Effector CD8-positive, alpha-beta T cell (primary cell): ENCODE measurements around the gene LPIN2.
A peak's percentile ranks its signal among the peaks of the same experiment; 100 is the strongest.
"Not testable (repeated sequence)": the region's sequence is repeated elsewhere in the genome, so short reads cannot be mapped to it uniquely, and the experiment has no call there.

Experiments used
- DNase-seq: peaks from one replicate; lab custom pipeline; 2025; lab: John Stamatoyannopoulos, UW

Gene LPIN2

GRCh38 chr18:3008541-3008940 lies 4.4 kb downstream of the LPIN2 start:
- no peak for DNase-seq

DNA sequence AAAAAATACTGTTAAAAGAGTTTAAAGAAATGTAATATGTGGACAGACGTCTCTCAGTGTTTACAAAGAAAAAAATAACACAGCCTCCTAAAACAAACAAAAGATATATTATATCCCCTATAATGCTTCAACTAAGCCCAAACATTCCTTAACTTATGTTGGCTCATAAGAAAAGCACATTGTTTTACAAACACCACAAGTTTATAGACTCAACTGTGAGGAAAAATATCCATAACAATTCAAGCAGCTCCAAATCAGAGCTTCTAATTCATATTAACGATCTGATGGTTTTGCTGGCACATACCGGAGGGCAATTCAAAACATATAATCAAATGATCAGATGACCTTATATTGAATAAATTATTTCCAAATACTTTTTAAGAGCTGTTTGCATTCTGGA lies 5.5 kb downstream of the LPIN2 start:
- no peak for DNase-seq

- no peak for DNase-seq
These were observed 7.5 kb downstream of the LPIN2 start for GRCh38 chr18:3005462-3005861.

- DNase-seq: not testable (repeated sequence)
These were observed 9.2 kb downstream of the LPIN2 start for GRCh38 chr18:3003766-3004165.

DNA sequence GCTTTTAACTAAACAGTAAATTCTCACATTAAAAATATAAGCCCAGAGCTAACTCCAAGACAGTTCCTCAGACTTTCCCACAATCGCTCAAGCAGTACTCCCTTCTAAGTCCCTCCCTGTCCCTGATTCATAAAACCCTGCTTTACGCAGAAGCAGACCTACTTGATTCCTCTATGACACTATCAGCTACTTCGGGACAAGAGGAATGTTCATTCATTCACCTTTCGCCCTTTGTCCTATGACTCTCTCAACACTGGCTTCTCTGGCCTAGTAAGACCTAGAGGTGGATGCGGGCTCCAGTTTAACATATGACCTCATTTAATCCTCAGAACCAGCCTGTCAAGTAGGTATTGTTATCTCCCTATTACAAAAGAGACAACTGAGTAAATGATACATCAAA lies 10.2 kb downstream of the LPIN2 start:
- DNase-seq: no peak

DNA sequence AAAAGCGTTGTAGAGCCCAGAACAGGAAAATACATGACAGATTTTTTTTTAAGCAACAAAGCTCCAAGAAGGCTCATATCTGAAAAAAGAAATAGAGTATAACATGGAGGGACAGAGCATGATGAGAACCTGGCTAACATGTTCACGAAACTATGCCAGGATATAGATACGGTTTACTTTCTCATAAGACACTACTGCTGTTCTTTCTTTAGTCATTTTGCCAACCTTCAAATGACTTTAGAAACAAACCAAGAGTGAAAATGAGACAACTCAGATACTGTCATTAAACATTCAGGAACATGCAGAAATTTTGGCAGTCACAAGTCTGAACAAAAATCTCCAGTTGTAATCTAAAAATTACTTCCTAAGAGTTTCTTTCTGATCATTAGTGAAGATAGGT lies 14.3 kb downstream of the LPIN2 start:
- no peak for DNase-seq

DNA sequence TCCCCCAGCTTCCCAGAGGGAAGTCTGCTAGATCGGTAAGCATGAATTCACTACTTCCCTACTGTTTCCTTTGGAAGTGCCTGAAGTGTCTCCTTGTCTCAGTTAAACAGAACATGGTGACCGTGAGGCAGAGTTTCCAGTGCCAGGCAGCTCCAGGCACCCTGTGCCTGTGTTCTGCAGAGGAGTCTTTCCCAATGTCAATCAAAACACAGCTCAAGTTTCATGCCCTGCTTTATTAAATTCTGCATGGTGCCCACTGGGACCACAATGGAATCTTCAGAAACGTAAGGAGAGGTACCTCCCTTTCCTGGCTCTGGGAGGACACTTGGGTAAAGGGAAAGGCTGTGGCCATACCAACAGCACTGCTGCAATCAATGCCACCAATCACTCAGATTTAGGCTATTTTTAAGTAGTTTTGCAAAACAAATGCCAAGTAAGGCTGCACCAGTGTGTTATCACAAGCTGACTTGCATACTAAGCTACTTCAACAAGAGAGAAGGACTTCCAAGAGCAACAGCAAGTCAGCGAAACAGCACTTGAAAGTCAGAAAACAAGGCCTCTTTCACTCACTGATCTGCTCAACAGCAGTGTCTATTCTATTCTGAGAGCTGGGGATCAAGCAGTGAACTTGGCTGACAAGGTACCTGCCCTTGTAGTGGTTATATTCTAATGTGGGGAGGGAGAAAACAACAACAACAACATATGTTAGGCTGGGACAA lies 14.9 kb downstream of the LPIN2 start:
- no peak for DNase-seq

DNA sequence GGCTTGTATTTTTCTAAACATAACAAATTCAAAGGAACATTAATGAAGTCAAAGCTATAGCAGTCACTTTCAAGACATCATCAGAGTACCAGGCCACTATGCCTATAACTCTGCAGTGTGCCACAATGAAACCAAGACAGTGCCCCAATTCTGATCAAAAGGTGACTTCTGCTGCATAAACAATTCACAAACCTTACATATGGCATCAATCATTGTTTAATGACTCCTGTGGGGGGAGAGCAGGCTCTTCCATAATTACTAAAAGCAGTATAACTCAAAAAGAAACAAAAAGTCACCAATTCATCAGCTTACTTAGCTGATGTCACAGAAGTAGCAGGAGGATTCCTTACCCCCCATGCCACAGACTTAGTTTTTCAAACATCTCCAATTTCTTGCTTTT lies 15.5 kb downstream of the LPIN2 start:
- no peak for DNase-seq

GRCh38 chr18:2994603-2995432 lies 18.1 kb downstream of the LPIN2 start:
- DNase-seq: peak; percentile 39

DNA sequence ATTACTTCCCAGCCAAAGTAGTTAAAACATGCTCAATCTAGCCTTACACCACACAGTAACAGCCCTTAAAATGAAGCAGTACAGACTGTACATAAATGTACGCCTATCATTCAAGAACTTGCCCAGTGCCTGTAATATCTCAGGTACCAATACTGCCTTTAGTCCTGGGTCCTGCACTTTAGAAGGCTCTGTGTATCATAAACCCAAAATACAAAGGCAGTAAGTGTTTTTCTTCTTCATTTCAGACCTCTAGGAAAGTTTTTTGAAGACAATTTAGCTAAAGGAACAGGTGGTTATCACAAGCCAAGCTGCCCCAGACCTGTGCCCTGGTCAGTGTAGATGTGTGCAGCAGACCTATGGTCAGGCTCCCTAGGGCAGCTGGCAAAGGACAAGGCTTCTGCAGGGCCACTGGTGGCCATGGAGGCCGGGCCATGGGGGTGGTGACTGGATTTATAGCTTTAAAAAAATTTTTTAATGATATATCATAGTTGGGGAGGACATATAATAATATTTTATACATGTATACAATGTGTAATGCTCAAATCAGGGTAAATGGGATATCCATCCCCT lies 18.8 kb downstream of the LPIN2 start:
- DNase-seq: no peak

- DNase-seq: no peak
These were observed 19.7 kb downstream of the LPIN2 start for GRCh38 chr18:2992995-2993877.

- no peak for DNase-seq
These were observed 21.8 kb downstream of the LPIN2 start for GRCh38 chr18:2990956-2991640.

DNA sequence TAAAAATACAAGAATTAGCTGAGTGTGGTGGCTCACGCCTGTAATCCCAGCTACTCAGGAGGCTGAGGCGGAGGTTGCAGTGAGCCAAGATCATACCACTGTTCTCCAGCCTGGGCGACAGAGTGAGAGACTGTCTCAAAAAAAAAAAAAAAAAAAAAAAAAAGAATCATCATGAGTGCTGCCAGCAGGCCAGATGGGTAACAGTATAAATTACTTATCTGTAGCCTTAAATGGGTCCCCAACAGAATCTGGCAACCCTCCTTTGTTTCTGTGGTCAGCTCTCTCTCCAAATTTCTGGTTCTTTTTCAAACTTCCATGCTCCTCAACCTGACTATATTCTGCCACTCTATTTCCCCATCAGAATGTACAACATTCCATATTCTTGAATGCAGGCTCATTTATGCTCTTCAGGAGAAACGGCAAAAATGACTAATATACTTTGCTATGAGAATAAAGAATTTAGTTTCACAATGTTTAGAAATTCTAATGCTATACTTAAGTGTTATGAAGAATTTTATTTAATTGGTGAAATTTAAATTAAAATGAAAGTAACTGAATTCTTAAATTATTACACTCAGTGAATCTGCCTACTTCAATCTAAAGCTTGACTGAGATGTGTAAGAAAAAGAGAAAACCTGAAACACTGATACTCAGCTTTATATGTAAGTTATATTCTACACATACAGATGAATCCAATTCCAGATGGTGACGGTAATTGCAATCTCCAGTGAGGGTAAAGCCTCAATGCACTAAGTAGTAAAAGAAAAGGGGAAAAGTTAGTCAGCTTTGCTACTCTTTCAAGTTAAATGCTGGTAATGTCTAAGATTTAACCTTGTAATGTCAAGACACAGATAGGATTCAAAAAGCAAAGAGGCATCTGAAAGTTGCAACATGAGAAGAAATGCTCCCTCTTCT lies 24.8 kb downstream of the LPIN2 start:
- DNase-seq: no peak

GRCh38 chr18:2986150-2986865 lies 26.6 kb downstream of the LPIN2 start:
- DNase-seq: no peak

DNA sequence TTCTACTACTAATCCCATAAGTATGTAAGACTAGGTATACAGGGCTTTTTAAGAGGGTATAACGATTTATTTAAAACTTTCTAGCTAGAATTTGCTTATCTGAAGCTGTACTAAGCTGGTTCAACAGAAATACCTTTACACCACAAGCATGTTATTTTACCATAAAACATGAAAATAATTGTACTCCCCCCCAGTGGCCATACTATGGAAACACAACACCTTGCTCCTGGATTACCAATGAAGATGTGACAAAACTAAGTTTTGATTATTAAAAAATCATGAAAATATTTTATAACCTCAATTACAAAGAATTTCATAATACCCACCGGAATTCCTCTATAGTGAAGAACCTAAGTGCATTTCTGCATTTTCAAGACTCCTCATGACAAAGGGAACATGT lies 27.3 kb downstream of the LPIN2 start:
- DNase-seq: no peak

DNA sequence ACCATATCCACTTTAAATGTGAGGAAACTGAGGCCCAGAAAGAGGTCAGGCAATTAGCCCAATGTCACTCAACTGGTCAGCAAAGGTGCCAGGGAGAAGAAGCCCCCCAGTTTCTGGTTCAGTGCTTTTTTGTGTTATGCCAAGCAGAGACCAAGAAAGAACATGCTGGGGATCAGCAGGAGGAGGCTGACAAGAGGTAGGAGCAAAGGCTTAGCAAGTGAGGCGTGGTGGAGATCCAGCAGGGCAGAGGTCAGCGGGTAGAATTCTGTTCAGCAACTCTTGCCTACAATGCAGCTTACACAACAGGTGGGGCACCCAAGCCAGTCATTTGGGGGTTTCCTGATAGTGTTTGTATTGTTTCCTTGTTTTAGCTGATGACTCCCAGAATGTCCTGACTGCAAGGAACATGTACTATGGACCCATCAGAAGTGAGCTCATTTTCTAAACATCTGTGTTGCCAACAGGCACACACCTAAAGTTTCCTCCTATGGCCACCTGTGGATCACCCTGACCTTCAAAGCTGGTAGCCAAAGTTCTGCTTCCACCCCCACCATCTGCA lies 28.2 kb downstream of the LPIN2 start:
- no peak for DNase-seq

DNA sequence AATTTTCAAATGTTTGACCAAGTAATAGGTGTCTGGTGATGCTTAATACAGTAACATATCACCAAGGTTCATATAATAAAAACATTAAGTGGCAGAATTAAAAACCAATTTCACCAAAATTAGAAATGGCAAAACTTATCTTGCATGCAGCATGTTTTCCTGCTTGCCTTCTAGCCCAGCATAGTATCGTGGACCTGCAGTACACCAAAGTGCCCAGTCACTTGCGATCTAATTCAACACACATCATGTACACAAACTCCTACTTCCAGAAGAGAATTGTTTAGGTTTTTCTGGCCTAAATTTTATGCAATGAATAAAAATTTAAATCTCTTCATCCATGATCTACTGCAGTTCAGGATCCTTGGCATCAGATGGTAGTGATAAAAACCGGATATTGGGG lies 28.9 kb downstream of the LPIN2 start:
- DNase-seq: no peak

DNA sequence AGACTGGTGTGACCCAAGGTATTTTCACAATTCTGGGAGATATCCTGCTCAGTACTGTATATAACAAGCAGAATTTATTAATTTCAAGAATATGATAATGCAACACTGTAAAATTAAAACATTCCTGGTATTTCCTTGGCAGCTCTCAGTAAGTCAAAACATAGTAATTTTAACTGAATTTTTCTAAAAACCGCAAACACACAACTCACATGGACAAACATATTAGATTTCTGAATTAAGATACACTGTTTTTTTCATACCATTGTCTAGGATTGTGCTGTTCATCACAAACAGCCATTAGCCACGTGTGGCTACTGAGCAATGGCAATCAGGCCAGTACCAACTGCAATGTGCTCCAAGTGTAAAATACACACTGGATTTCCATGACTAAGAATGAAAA lies 29.6 kb downstream of the LPIN2 start:
- no peak for DNase-seq
